Measurements from ENCODE around the gene TIPIN. TPM values are rescaled to one million over a fixed set of nuclear protein-coding genes. Genes with fewer than 3 reads are reported as not detected.

Gene TIPIN
- polyA plus RNA-seq, 3 donors: 1.4 to 4.0 (median 3.7) TPM

DNA sequence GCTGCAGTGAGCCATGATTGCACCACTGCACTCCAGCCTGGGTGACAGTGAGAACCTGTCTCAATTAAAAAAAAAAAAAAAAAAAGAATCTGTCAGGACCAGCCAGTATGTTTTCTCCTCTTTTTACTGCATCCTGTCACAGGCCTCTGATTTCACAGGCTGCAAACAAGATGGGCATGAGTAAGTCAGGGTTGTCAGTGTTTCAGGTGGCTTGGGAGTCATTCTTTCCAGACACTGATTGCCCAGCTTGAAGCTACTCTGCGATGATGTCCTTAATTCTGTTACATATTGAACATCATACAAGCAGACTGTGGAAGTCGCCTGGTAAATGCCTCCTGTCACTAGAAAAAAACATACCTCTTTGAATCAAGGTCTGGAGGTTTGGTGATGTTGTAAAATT lies 44.3 kb downstream of the TIPIN start:
- Mint-ChIP-seq H3K36me3 (peaks cover 79 to 91% of the 10 kb centered on the region in 2 donors), H3K9me3 (no peaks in the 10 kb centered on the region), H3K4me3 (no peak overlapping the region), H3K27ac (peak overlapping the region in 1 of 7 donors; percentile 24), H3K27me3 (ENCODE audit: low read depth in 3 of 3) (peaks cover 0 to 1% (median 0%) of the 10 kb centered on the region in 3 donors), H3K4me1 (no peaks in the 10 kb centered on the region)
- H3K36me3 ChIP-seq (replicated peaks in 1 of 2; ENCODE audit: control insufficient read depth in 1 of 2, insufficient read depth in 2 of 2, low read length in 2 of 2): peaks cover 81 to 96% of the 10 kb centered on the region in 2 donors
- TF ChIP-seq, protein P1, sequence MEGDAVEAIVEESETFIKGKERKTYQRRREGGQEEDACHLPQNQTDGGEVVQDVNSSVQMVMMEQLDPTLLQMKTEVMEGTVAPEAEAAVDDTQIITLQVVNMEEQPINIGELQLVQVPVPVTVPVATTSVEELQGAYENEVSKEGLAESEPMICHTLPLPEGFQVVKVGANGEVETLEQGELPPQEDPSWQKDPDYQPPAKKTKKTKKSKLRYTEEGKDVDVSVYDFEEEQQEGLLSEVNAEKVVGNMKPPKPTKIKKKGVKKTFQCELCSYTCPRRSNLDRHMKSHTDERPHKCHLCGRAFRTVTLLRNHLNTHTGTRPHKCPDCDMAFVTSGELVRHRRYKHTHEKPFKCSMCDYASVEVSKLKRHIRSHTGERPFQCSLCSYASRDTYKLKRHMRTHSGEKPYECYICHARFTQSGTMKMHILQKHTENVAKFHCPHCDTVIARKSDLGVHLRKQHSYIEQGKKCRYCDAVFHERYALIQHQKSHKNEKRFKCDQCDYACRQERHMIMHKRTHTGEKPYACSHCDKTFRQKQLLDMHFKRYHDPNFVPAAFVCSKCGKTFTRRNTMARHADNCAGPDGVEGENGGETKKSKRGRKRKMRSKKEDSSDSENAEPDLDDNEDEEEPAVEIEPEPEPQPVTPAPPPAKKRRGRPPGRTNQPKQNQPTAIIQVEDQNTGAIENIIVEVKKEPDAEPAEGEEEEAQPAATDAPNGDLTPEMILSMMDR (IDR thresholded peaks at IDR 0.05): no peak
- no peaks in the 10 kb centered on the region for H4K20me1 ChIP-seq (ENCODE audit: insufficient read depth, low read length)
- H3K4me2 ChIP-seq (replicated peaks; ENCODE audit: extremely low read depth, low read length, poor library complexity, severe bottlenecking): no peak overlapping the region
- intact Hi-C loops (cut with micrococcal nuclease): no loop called here
- H3K4me1 ChIP-seq (ENCODE audit: control insufficient read depth in 1 of 2, insufficient read depth in 2 of 2, low read length in 2 of 2): no peaks in the 10 kb centered on the region
- no peak overlapping the region for H3K27ac ChIP-seq (ENCODE audit: low read depth in 1 of 2, low read length in 2 of 2)
- H3K4me3 ChIP-seq (replicated peaks in 1 of 3; ENCODE audit: low read depth in 2 of 3, low read length in 3 of 3): no peak overlapping the region
- no peaks in the 10 kb centered on the region for H3K9me3 ChIP-seq (replicated peaks in 1 of 2; ENCODE audit: control insufficient read depth in 1 of 2, insufficient read depth in 1 of 2, low read length in 2 of 2)
- no peak overlapping the region for H2AFZ ChIP-seq (ENCODE audit: insufficient read depth, low read depth, low read length, poor library complexity, severe bottlenecking)
- H3K79me2 ChIP-seq (ENCODE audit: insufficient read depth, low read length): no peaks in the 10 kb centered on the region
- H3K9ac ChIP-seq (ENCODE audit: insufficient read depth, low read length, poor library complexity, severe bottlenecking): no peak overlapping the region
- no peak for DNase-seq
- no peaks in the 10 kb centered on the region for H3K27me3 ChIP-seq (ENCODE audit: control insufficient read depth in 2 of 2, insufficient read depth in 2 of 2, low read length in 2 of 2)
- WGBS (ENCODE audit: insufficient coverage): no CpG with 5 or more reads among the region's 2 CpGs

DNA sequence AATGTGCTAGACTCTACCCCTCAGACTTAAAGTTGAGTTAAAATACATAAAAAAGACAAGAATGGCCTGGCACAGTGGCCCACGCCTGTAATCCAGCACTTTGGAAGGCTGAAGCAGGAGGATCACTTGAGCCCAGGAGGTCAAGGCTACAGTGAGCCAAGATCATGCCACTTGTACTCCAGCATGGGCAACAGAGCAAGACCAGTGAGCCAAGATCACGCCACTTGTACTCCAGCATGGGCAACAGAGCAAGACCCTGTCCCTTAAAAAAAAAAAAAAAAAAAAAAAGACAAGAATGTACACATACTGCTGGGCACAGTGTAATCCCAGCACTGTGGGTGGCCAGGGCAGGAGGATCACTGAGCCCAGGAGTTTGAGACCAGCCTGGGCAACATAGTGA lies 45.7 kb downstream of the TIPIN start:
- Histone ChIP-seq H3K27ac (ENCODE audit: low read depth in 1 of 2, low read length in 2 of 2) (no peak overlapping the region), H3K4me2 (replicated peaks; ENCODE audit: extremely low read depth, low read length, poor library complexity, severe bottlenecking) (no peak overlapping the region), H4K20me1 (ENCODE audit: insufficient read depth, low read length) (no peaks in the 10 kb centered on the region), H3K36me3 (replicated peaks in 1 of 2; ENCODE audit: control insufficient read depth in 1 of 2, insufficient read depth in 2 of 2, low read length in 2 of 2) (peaks cover 72 to 96% of the 10 kb centered on the region in 2 donors), H3K9ac (ENCODE audit: insufficient read depth, low read length, poor library complexity, severe bottlenecking) (no peak overlapping the region), H3K4me3 (replicated peaks in 1 of 3; ENCODE audit: low read depth in 2 of 3, low read length in 3 of 3) (no peak overlapping the region), H3K27me3 (ENCODE audit: control insufficient read depth in 2 of 2, insufficient read depth in 2 of 2, low read length in 2 of 2) (no peaks in the 10 kb centered on the region), H3K4me1 (ENCODE audit: control insufficient read depth in 1 of 2, insufficient read depth in 2 of 2, low read length in 2 of 2) (no peaks in the 10 kb centered on the region), H3K9me3 (replicated peaks in 1 of 2; ENCODE audit: control insufficient read depth in 1 of 2, insufficient read depth in 1 of 2, low read length in 2 of 2) (no peaks in the 10 kb centered on the region), H2AFZ (ENCODE audit: insufficient read depth, low read depth, low read length, poor library complexity, severe bottlenecking) (no peak overlapping the region), H3K79me2 (ENCODE audit: insufficient read depth, low read length) (no peaks in the 10 kb centered on the region)
- no peaks in the 10 kb centered on the region for H3K27me3 Mint-ChIP-seq (ENCODE audit: low read depth in 3 of 3)
- intact Hi-C loops (cut with micrococcal nuclease): no loop called here
- peak overlapping the region in 1 of 7 donors; percentile 31 for H3K27ac Mint-ChIP-seq
- H3K4me3 Mint-ChIP-seq: no peak overlapping the region
- DNase-seq: no peak
- WGBS (ENCODE audit: insufficient coverage): 100% methylated on average over 1 of the region's 2 CpGs
- H3K36me3 Mint-ChIP-seq: peaks cover 82 to 91% of the 10 kb centered on the region in 2 donors
- H3K4me1 Mint-ChIP-seq: no peaks in the 10 kb centered on the region
- H3K9me3 Mint-ChIP-seq: no peaks in the 10 kb centered on the region
- TF ChIP-seq, protein P1 (IDR thresholded peaks at IDR 0.05): no peak

Measured in CD14-positive monocyte (primary cell).